H1 (cell line): ENCODE measurements around the gene ATP1A3. TPM values are rescaled to one million over a fixed set of nuclear protein-coding genes. Genes with fewer than 3 reads are reported as not detected.

Experiments used
- CTCF ChIA-PET: fragments of 300-600 bp; sonication (Branson Sonifier 250); formaldehyde crosslinking; loops from one replicate; lab custom pipeline; 2021; ENCODE audit not compliant: partially characterized antibody; lab: Charles Lee
- POLR2A ChIA-PET: fragments of 300-600 bp; sonication (Branson Sonifier 250); formaldehyde crosslinking; loops from one replicate; lab custom pipeline; 2021; ENCODE audit warnings: inconsistent platforms; ENCODE audit not compliant: partially characterized antibody; lab: Charles Lee
- DNase-seq, 2 experiments: peaks; one replicate each; pipeline versions ENCODE4 v3.0.0 to v3.0.0-alpha.2; 2010 to 2022; ENCODE audit warnings: low spot score in 2 of 2, low read depth in 1 of 2, mixed read lengths in 1 of 2
- FAIRE-seq: peaks from 2 replicates; lab custom pipeline; 2011; peaks lifted over from hg19 to GRCh38; lab: Jason Lieb, UNC
- H2AFZ ChIP-seq: 2 replicates; pipeline ENCODE4 v1.8.1; 2012; ENCODE audit warnings: low read length, inconsistent platforms
- H2AK5ac ChIP-seq: 2 replicates; pipeline ENCODE4 v1.6.1; 2013; ENCODE audit warnings: low read depth, low read length
- H2BK120ac ChIP-seq: replicated peaks from 2 replicates; pipeline ENCODE3; 2013; ENCODE audit warnings: low read depth, low read length, inconsistent platforms
- H2BK12ac ChIP-seq: 2 replicates; pipeline ENCODE4 v1.6.1; 2013; ENCODE audit warnings: low read depth, low read length
- H2BK15ac ChIP-seq: 2 replicates; pipeline ENCODE4 v1.6.1; 2013; ENCODE audit warnings: low read length
- H2BK20ac ChIP-seq: 2 replicates; pipeline ENCODE4 v1.6.1; 2013; ENCODE audit warnings: low read length
- H2BK5ac ChIP-seq: 2 replicates; pipeline ENCODE4 v1.6.1; 2013; ENCODE audit warnings: low read depth, low read length
- H3K14ac ChIP-seq: 2 replicates; pipeline ENCODE4 v1.6.1; 2013; ENCODE audit warnings: inconsistent platforms; ENCODE audit not compliant: insufficient read length
- H3K18ac ChIP-seq: 2 replicates; pipeline ENCODE4 v1.6.1; 2013; ENCODE audit warnings: low read length; ENCODE audit errors: extremely low read depth
- H3K23ac ChIP-seq: 2 replicates; pipeline ENCODE4 v1.6.1; 2013; ENCODE audit warnings: inconsistent platforms; ENCODE audit not compliant: insufficient read length
- H3K23me2 ChIP-seq: 2 replicates; pipeline ENCODE4 v1.6.1; 2013; ENCODE audit warnings: low read depth, low read length
- H3K27ac ChIP-seq: 2 replicates; pipeline ENCODE4 v1.6.1; 2011; ENCODE audit warnings: low read depth, low read length, inconsistent platforms
- H3K27me3 ChIP-seq, 4 experiments: replicated peaks in 1 of 4; 1 replicate in 1 of 4; 2 replicates in 3 of 4; pipeline versions ENCODE4 v1.6.1 to v1.8.1; 2011 to 2013; ENCODE audit warnings: low read length in 3 of 4, mild to moderate bottlenecking in 3 of 4, inconsistent platforms in 2 of 4, mixed read lengths in 2 of 4, moderate library complexity in 1 of 4; ENCODE audit not compliant: control insufficient read depth in 3 of 4, insufficient read depth in 3 of 4; ENCODE audit errors: extremely low read depth in 1 of 4
- H3K36me3 ChIP-seq, 4 experiments: 2 replicates each; pipeline versions ENCODE4 v1.6.1 to v1.8.1; 2011 to 2013; ENCODE audit warnings: mild to moderate bottlenecking in 4 of 4, low read length in 3 of 4, moderate library complexity in 2 of 4, control low read depth in 1 of 4, inconsistent platforms in 1 of 4; ENCODE audit not compliant: insufficient read depth in 4 of 4, control insufficient read depth in 2 of 4
- H3K4ac ChIP-seq: replicated peaks from 2 replicates; pipeline ENCODE3; 2013; ENCODE audit warnings: low read length, low read depth, mixed read lengths, inconsistent platforms; ENCODE audit not compliant: insufficient read length
- H3K4me1 ChIP-seq, 4 experiments: replicated peaks in 1 of 4; 1 replicate in 1 of 4; 2 replicates in 3 of 4; pipeline versions ENCODE4 v1.6.1 to v1.8.1; 2011 to 2013; ENCODE audit warnings: low read length in 3 of 4, inconsistent platforms in 2 of 4, mixed read lengths in 1 of 4; ENCODE audit not compliant: insufficient read depth in 4 of 4, control insufficient read depth in 3 of 4
- H3K4me2 ChIP-seq, 2 experiments: 2 replicates each; pipeline versions ENCODE4 v1.6.1 to v1.8.1; 2011 to 2013; ENCODE audit warnings: low read depth in 2 of 2, low read length in 2 of 2, control low read depth in 1 of 2, inconsistent platforms in 1 of 2, mild to moderate bottlenecking in 1 of 2; ENCODE audit not compliant: insufficient read depth in 1 of 2
- H3K4me3 ChIP-seq, 4 experiments: fragments of 200-600, 300-600 bp in 1 of 4; sonication (generic), shearing (Covaris generic), sonication (Bioruptor Twin) in 1 of 4; 2 replicates each; pipeline versions ENCODE4 v1.5.1 to v1.8.1; 2011 to 2016; ENCODE audit warnings: low read length in 4 of 4, low read depth in 3 of 4, control low read depth in 2 of 4, inconsistent platforms in 2 of 4, mild to moderate bottlenecking in 2 of 4, mixed read lengths in 1 of 4, moderate library complexity in 1 of 4; ENCODE audit not compliant: insufficient read depth in 2 of 4; ENCODE audit errors: extremely low read depth in 1 of 4
- H3K56ac ChIP-seq: replicated peaks from 2 replicates; pipeline ENCODE3; 2013; ENCODE audit warnings: low read depth, mild to moderate bottlenecking, mixed read lengths, low read length, inconsistent platforms; ENCODE audit not compliant: insufficient read length
- H3K79me1 ChIP-seq: 2 replicates; pipeline ENCODE4 v1.6.1; 2013; ENCODE audit warnings: low read depth, low read length, control low read depth
- H3K79me2 ChIP-seq, 2 experiments: 2 replicates each; pipeline versions ENCODE4 v1.6.1 to v1.8.1; 2012 to 2013; ENCODE audit warnings: low read length in 2 of 2, mild to moderate bottlenecking in 2 of 2, inconsistent platforms in 1 of 2; ENCODE audit not compliant: insufficient read depth in 2 of 2, control insufficient read depth in 1 of 2
- H3K9ac ChIP-seq, 4 experiments: replicated peaks in 1 of 4; 1 replicate in 1 of 4; 2 replicates in 3 of 4; pipeline versions ENCODE4 v1.6.1 to v1.8.1; 2011 to 2013; ENCODE audit warnings: low read depth in 3 of 4, low read length in 3 of 4, control low read depth in 2 of 4, mild to moderate bottlenecking in 2 of 4, moderate library complexity in 2 of 4, inconsistent platforms in 1 of 4; ENCODE audit errors: extremely low read depth in 1 of 4
- H3K9me3 ChIP-seq, 2 experiments: 2 replicates each; pipeline versions ENCODE4 v1.6.1 to v1.8.1; 2012 to 2013; ENCODE audit warnings: mild to moderate bottlenecking in 2 of 2, moderate library complexity in 2 of 2, control low read depth in 1 of 2, inconsistent platforms in 1 of 2, low read depth in 1 of 2, low read length in 1 of 2, mixed read lengths in 1 of 2; ENCODE audit not compliant: insufficient read depth in 2 of 2
- H4K20me1 ChIP-seq, 2 experiments: replicated peaks in 1 of 2; 2 replicates each; pipeline versions ENCODE3 to v1.8.1; 2011 to 2013; ENCODE audit warnings: inconsistent platforms in 2 of 2, low read length in 2 of 2, mild to moderate bottlenecking in 1 of 2; ENCODE audit not compliant: insufficient read depth in 2 of 2, control insufficient read depth in 1 of 2
- H4K5ac ChIP-seq: 2 replicates; pipeline ENCODE4 v1.6.1; 2013; ENCODE audit warnings: low read length, low read depth, mixed read lengths, inconsistent platforms; ENCODE audit not compliant: insufficient read length
- H4K8ac ChIP-seq: 2 replicates; pipeline ENCODE4 v1.8.0; 2013; ENCODE audit warnings: mild to moderate bottlenecking, moderate library complexity, low read length, inconsistent platforms; ENCODE audit not compliant: insufficient read depth; ENCODE audit errors: extremely low read depth
- H4K91ac ChIP-seq: replicated peaks from 2 replicates; pipeline ENCODE3; 2013; ENCODE audit warnings: low read length, mixed read lengths, inconsistent platforms; ENCODE audit not compliant: insufficient read length
- RFX5 ChIP-seq: IDR thresholded peaks from 2 replicates; pipeline ENCODE4 v1.6.1; 2011; ENCODE audit warnings: low read depth, low read length, improper control_type of control experiment, borderline replicate concordance
- WGBS, 2 experiments: shearing (Covaris generic) in 1 of 2; methylation state at CpG; one replicate each; pipeline versions ENCODE4 v1.1.6 to v1.1.7; 2013 to 2015; ENCODE audit warnings: low lambda C conversion rate in 2 of 2, mixed read lengths in 2 of 2, inconsistent platforms in 1 of 2, low coverage in 1 of 2, missing lambda C conversion rate in 1 of 2; ENCODE audit not compliant: insufficient replicate concordance in 2 of 2, insufficient coverage in 1 of 2, insufficient read length in 1 of 2; ENCODE audit errors: extremely low coverage in 1 of 2, missing lambda C conversion rate in 1 of 2; 5-methylcytosine and 5-hydroxymethylcytosine counted together
- polyA plus RNA-seq, 7 experiments: library from polyadenylated mRNA; depleted of rRNA in 3 of 7; stranded (reverse) in 5 of 7; unstranded in 2 of 7; fragments of >200 nt in 5 of 7; fragments of 200-250 nt in 2 of 7; gene quantifications; 1 replicate in 5 of 7; 2 replicates in 1 of 7; 4 replicates in 1 of 7; pipeline versions ENCODE4 v1.2.1 to v1.2.3, GENCODE V29; 2011 to 2013; ENCODE audit warnings: missing spikeins in 2 of 7, mixed read lengths in 2 of 7
- total RNA-seq: library from RNA; stranded (reverse); fragmentation: NEBNext Ultra II Directional; extraction: Animal tissue kit (Norgen Biotek cat#: 25700); gene quantifications from 2 replicates; pipeline ENCODE4 v1.2.1, GENCODE V29; 2021

The ATP1A3 gene
- total and polyA plus RNA-seq, 2 of the 8 experiments (the other 6 are each of a cell fraction or from before 2014, with no cell fraction given): 11.1 to 41.2 TPM

DNA sequence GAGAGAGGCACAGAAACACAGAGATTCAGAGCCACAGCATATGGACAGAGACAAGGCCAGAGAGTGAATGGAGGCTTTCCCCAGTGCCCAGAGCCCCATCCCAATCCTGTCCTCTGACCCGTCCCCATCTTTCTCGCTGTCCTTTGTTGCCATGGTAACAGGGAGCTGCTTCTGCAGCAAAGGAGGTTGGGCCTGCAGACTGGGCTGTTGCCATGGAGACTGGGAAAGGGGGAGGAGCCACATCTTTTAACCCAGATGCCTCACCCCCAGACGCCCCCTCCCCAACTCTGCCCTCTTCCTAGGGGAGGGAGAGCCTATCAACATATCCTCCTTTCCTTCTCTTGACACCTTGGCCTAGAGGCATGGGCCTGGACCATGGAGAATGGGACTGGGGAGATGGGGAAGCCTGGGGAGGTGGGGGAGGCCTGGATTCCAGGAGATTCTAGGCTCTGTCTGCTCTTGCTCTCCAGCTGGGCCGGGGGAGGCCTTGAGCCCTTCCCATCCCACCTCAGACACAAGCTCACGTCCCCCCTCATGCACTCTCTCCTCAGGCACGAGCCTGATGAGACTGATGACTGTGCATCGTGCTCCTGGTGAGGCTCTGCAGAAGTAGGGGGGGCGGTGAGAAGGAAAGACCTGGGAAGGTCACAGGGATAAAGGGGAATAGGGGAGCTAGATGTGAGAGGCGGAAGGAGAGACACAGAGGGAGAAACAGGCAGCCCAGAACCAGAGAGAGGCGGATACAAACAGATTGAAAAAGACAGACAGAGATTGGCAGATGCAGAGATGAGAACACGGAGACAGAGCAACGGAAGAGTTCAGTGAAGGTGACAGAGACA, 2.1 kb upstream of the ATP1A3 start:
- peaks cover 11 to 23% of the 10 kb centered on the region in 2 experiments for H4K20me1 ChIP-seq
- peak; percentile 85 for TF ChIP-seq RFX5

More for the DNA sequence above, 2.1 kb upstream of the ATP1A3 start:
- no peak overlapping the region for H4K91ac ChIP-seq
- no peak overlapping the region for H4K8ac ChIP-seq
- H3K36me3 ChIP-seq: no peaks in the 10 kb centered on the region; a peak in 1 of 8 replicates
- H3K23me2 ChIP-seq: peaks cover 21% of the 10 kb centered on the region; the same call in 1 of the 2 replicates
- no peak overlapping the region for H3K18ac ChIP-seq
- no peak overlapping the region for H2AFZ ChIP-seq
- H2BK15ac ChIP-seq: no peak overlapping the region
- CTCF ChIA-PET: interaction anchor here (0.8 to 2.3 kb wide), 10 partner anchors 9 to 533 kb away, joined by 3 to 10 read pairs (median 6); no protein-coding TSS in a partner anchor
- no peak overlapping the region for H2BK120ac ChIP-seq
- FAIRE-seq (no peak), DNase-seq (peak in 1 of 2 experiments; percentile 78)
- H3K4me3 ChIP-seq: no peak overlapping the region
- no peaks in the 10 kb centered on the region for H3K9me3 ChIP-seq
- H3K9ac ChIP-seq: no peak overlapping the region; a peak in 1 of 7 replicates
- no peak overlapping the region; a peak in 1 of 4 replicates for H3K4me2 ChIP-seq
- no peak overlapping the region for H3K4ac ChIP-seq
- H2BK12ac ChIP-seq: no peak overlapping the region
- no peak overlapping the region for H3K23ac ChIP-seq
- no peak overlapping the region for H3K56ac ChIP-seq
- H3K4me1 ChIP-seq: peaks cover 0 to 23% (median 11%) of the 10 kb centered on the region in 4 experiments; a peak in 6 of 7 replicates
- no peak overlapping the region for H4K5ac ChIP-seq
- WGBS, 2 experiments: 56% methylated on average over 11 of the region's 12 CpGs; no CpG with 5 or more reads in 1 of the 2 experiments
- H3K79me1 ChIP-seq: no peaks in the 10 kb centered on the region
- H2BK20ac ChIP-seq: no peak overlapping the region
- POLR2A ChIA-PET: interaction anchor here (0.6 to 0.8 kb wide), 4 partner anchors 13 to 109 kb away, joined by 3 read pairs; no protein-coding TSS in a partner anchor
- no peak overlapping the region for H3K14ac ChIP-seq
- H3K27ac ChIP-seq: no peak overlapping the region
- no peak overlapping the region for H2BK5ac ChIP-seq
- no peak overlapping the region for H2AK5ac ChIP-seq
- no peaks in the 10 kb centered on the region for H3K79me2 ChIP-seq
- H3K27me3 ChIP-seq: peaks cover 13 to 71% (median 62%) of the 10 kb centered on the region in 4 experiments
